NCI-H2196 treated with DMSO at 0.1 percent for 48 hours (cell line): ENCODE results near the gene CFDP1.
"Not testable (repeated sequence)": the region's sequence is repeated elsewhere in the genome, so short reads cannot be mapped to it uniquely, and the experiment has no call there.

Experiments used
- DNase-seq: peaks from one replicate; lab custom pipeline; 2025; ENCODE audit not compliant: unreplicated experiment; lab: John Stamatoyannopoulos, UW

The CFDP1 gene

DNA sequence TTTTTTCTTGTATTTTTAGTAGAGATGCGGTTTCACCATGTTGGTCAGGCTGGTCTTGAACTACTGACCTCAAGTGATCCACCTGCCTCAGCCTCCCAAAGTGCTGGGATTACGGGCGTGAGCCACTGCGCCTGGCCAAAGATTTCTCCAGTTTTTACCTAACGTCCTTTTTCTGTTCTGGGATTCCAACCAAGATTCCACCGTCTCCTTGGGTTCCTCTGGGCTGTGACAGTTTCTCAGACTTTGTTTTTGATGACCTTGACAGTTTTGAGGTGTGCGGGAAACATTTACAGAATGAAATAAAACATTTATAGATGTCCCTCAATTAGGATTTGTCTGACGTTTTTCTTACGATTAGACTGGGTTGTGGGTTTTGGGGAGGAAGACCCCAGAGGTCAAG is 163.9 kb downstream of the CFDP1 start:
- DNase-seq, result not testable (repeated sequence)

DNA sequence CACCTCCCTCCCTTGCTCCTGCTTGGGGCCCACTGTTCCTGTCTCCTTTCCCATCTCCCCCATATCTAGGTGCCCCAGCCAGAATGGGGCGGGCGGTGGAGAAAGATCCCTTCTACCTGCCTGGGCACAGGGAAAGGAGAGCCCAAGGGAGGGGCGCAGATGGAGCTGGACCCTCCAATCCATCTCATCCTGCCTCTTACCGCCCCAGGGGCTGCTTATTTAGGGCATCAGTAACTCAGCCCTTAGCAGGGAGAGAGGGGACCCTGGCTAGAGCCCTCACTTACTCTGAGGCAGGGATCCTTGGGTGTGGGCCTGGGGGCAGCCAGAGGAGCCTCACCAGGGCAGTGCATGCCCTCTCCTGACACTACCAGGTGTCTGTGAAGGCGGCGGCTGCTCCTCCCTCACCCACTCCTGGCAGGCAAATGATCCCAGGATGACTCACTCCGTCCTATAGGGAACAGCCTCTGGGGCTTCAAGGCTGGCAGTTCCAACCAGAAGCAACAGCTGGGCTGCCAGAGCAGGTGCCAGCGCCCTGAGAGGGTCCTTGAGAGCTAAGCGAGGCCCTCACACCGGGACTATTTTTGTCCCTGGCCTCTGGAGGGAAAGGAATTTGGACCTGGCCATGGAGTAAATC is 165.6 kb downstream of the CFDP1 start:
- peak; percentile 50 for DNase-seq

DNA sequence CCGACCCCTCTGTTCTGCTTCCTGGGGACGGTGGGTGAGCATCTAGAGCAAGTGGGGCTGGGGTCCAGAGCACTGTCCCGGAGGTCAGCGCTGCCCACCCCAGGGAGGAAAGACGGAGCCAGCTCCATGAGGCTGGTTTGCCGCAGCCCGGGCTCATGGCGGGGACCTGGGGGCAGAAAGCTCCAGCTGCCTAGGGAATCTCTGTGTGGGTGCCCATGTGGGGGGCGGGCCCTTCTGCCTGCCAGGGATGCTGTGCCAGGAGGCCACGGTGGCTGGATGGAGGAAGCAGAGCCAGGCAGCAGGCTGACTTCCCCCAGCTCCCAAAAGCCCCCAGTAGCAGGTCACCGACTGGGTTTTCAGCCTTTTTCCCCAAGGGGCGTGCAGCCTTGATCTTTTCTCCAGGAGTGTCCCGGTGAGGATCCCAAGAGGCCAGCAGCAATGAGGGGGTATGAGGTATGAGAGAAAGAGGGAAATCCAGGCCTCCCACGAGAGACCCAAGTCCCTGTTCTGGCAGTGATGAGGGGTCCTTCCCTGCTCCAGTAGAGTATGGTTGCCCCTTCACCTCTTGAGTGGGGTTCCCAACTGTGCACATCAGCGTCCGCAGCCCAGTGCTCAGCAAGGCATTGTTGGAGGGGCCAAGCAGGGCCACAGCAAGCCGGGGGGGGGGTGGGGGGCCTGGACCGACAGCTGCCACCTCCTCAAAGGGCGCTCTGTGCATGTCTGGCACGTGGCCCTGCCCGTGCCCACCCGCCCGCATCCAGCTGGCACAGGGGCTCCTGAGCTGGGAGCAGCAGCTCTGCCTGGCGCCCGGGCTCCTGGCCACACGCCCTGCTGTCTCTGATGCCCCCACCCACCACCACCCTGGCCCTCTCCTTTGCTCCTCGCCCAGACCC is 166.3 kb downstream of the CFDP1 start:
- DNase-seq, result no peak

DNA sequence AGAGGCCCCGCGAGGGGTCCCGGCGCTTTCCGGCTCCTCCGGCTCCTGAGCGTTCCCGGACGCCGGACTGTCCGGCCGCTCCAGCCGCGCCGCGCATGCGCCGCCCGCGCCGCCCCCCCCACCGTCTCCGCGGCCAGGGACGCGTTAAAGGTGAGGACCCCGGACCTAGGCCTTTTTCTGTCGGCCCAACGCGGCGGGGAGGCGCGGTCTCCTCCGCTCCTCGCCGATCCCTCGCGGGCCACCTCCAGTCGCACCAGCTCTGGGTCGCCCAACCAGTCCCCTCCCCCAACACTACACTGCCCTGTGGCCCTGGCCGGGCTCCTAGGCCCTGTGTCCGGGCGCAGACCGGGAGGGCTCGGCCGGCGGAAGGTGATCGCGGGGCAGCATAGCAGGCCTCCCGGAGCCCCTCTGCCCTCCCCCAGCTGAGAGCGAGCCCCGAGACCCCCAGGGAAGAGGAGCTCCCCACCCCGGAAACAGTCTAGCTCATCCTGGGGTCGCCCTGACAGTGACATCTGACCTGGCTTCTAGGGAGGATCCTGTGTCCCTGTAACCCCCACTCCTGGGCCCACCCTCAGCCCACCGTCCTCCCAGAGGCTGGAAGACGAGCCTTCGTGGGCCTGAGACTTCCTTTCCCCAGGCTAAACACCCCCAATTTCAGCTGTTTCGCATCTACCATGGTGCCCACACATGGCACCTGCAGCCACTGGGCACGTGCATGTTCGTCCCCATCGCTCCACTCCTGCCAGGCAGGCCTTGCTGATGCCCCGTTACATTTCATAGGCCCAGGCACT is 167.2 kb downstream of the CFDP1 start:
- peak; percentile 15 for DNase-seq

DNA sequence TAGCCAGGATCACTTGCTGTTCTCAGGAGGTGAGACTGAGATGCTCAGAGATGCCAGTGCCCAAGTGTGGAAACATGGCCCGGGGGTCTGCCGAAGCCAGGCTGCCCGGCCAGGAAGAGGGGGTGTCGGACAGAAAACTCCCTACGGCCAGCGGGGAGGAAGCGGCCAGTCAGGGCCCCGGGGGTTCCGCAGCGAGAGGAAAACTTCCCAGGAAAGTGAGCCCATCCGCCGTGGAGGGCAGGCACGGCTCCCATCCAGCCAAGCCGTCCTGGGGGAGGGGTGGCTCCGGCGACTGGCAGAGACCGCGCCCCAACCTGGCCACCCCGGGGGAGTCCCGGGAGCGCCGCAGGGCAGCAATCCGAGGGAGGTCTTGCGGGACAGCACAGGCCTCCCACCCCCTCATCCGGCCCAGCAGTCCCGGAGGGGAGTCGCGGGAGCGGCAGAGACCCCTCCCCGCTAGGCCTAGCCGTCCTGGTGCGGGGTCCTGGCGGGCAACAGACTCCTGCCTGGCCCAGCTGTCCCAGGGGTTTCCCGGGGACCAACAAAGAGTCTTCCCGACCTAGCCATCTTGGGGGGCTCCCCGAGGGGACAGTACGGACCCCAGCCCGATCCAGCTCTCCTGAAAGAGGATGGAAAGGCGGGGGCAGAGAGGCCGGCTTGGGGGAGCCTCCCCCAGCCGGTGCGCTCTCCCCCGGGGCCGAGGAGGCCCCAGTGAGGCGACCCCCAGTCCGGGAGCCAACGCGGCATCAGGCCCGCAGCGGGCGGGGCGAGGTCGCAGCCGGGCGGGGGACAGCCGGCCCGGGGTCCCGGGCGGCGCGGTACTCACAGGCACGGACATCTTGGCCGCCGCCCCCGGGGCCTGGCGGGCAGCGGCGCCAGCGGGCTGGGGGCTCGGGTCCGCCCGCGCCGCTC is 168.0 kb downstream of the CFDP1 start:
- no peak for DNase-seq

DNA sequence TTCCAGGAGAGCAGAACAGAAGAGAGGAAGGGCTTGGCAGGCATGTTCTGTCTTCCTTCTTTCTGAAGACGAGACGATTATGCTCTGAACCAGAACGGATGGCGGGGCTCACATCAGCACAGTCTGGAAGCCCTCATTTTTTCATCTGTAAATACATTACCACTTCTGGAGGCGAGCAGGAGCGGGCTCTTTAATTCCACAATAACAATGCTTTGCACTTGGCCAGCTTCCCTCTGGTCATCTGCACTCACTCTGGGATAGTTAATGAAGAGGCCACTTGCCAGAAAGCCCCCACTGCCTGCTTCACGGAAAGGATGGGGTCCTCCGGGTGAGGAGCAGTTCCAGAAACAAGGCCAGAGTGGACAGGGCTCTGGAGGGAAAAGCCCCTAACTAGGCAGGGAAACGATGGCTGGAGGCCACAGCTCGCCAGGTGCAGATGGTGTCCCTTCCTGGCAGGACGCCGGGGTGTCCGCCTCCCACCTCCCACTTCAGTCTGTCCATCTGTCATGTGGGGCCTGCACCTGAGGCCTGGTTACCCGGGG is 168.8 kb downstream of the CFDP1 start:
- no peak for DNase-seq

DNA sequence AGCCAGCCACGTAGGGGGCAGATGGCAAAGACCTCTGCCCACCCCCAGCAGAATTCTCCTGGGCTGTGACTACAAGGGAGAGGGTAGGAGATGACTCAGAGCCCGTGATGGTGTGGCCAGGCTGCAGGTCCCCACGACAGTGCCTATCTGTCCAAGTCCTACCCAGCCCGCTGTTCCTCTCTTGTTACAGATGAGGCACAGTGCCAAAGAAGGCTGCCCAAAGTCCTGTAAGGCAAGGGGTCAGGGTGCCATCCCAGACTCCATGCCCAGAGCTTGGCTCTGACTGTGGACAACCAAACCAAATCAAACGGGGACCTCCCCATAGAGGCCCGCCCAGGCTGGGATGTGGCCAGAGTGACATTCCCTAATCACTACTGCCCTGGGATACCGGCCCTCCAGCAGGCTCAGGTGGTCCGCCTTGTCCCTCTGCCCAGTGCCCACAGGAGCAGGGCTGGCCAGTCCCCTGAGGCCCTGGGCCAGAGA is 169.3 kb downstream of the CFDP1 start:
- no peak for DNase-seq

DNA sequence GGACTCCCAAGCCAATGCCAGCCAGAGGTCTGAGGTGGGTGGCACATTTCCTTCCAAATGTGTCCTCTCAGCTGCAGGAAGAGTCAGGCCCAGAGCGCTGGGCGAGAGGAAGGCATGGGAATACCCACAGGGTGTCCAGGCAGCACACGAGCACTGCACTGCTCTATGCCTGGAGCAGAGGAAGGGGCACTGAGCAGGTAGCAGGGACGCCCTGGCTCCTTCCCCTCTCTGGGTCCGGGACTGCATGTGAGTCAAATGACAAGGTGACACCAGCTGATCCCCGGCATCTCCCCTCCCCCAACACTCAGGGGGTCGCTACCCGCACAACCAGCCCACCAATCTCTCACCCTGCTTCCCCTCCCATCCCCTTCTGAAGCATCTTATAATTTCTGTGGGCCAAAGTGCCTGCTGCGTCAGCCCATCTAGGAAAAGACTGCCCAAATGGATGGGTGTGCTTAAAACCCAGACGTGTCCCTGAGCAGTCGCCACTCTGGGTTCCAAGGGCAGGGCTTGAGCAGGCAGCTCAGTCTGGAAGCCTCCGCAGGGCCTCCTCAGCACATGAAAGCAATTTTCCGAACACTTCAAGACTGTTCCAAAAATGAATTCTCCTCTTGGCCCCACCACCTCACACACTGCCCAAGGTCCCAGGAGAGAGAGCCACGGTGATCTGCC is 169.9 kb downstream of the CFDP1 start:
- DNase-seq, result no peak

DNA sequence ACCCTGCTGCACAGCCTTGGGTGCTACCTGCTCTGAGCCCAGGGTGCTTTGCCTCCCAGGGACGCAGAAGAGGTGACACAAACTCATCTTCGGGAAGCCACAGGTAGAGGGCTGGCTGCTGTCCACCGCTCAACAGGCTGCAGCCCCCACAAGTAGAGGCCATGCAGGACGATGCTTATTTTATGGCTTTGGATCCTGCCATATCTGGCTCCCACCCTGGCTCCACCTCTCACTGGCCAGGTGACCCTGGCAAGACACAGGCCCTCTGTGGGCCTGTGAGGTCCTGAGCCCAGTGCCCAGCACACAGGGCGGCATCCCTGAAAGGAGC is 170.5 kb downstream of the CFDP1 start:
- DNase-seq, result no peak

DNA sequence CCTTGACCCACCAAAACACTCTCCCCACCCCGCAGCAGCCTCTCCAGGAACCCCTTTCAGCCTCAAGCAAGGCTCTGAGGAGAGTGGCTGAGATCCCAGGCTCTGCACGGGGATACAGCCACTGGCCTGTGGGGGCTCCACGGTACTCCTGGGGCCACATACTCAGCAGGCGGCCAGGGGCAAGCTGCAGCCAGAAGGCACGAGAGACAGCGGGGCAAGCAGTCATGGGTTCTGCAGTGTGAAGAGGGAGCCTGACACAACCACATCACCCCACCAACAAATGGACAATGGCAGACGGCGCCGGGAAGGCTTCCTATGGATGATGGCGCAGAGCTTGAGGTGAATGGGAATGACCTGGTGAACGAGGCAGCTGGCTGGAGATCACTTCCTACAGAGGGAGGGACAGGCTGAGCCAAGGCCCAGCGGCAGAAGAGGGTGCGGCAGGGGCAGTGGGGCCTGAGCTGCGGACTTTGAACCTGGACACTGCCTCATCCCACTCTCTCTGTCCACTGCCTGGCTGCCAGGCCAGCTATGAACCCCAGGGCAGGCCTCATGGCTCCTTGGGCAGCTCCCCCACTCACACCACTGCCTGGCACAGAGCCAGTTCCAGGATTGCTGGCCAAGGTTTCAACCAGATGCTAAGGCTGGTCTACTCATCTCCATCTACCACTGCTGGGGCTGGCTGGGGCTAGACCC is 171.1 kb downstream of the CFDP1 start:
- DNase-seq, result no peak

DNA sequence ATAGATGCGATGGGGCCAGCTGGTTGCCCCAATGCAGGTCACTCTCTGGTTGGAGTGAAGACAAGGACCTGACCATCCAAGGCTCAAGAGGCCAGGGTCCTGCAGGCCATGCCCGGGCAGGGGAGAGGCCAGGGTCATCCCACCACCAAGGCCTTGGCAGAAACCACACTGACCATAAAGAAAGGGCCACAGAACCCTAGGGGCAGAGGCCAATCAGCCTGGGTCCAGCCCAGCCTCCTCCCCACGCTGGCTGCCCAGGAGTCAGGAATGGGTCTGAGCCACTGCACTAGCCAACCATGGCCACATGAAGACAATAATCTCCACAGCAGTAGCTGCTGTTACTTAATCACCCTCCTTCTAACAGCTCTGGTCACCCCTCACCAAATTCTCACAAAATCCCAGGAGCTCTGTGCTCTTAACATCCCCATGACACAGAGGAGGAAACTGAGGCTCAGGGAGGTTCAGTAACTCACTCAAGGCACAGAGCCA is 171.7 kb downstream of the CFDP1 start:
- no peak for DNase-seq

DNA sequence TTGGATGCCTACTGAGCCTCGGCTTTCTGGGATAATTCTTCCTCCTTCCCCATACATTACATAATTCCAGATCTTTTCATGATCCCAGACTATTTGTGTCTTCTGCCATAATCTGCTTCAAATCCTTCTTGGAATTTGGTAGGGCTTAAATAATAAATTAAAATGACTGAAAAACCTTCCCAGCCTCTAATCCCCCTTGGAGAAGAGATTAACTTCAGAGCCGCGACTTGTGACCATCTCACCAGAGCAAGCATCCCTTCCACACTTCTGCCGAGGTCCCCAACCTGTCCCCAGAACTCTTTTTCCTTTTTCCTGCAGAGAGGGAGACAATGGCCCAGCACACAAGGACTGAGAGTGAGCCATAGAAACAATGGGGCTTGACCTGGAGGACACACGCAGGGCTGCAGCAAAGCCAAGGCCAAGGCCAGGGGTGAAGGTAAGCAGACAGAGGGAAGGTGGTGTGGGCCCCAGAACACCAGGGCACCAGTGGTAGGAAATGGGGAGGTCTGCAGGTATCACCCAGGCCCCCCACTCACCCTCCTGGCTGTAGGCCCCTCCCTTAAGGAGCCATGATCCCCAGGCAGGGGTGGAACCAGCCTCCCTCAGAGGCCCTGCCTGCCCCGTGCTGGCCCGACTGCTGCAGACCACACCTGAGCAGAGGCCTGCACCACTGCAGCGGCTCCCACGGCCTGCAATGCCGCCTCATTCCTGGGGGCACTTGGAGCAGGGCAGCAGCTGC is 172.3 kb downstream of the CFDP1 start:
- no peak for DNase-seq

DNA sequence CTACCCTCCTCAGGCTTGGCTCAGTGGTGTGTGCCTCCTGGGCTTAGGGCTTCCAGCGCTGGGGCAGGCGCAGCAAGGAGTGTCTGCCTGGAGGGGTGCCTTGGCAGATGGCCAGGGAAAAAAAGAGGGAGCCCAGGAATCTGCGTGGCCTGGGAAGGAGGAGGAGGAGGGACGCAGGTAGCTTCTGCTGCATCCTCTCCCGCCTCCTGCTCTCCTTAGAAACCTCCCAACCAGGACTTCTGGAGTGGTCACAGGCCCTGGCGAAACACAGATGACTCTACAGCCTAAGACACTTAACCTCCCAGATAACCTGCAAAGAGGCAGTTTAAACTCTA is 174.5 kb downstream of the CFDP1 start:
- DNase-seq, result no peak

DNA sequence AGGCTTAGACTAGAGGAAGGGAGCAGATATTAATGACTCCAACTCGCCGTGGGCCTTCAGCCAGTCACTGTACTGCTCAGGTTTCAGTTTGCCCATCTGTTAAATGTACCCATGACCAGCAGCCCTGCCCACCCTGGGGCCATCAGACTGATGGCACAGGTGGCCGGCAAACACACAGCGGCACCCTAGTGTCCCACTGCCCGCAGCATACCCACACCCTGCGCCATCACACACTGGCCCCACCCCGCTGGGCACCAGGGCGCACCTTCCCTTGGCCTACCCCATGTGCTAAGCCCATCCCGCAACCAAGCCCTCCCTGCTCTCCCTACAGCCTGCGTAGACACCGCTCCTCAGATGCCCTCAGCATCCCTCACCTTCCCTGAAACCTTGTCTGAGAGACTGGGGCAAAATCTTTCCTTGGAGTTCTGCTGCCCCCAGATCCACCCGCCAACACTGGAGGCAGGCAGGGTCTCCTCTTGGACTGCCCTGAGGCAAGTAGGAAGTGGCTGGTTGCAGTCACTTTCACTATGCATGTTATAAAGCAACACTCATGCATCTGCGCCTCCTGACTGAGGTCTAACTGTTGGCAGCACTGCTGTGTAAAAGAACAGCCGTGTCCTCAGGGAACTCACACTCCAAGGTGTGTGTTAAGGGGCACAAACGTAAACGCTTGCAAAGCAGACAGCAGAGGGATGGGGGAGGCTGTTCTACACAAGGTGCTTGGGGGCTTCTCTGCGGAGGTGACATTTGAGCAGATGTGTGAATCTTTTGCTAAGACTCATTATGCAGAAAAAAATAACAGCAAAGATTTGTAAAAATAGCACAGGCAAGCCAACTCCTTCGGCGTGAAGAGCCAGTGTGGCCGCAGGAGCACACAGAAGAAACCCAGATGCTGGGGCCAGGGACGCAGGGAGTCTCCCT is 175.2 kb downstream of the CFDP1 start:
- no peak for DNase-seq

DNA sequence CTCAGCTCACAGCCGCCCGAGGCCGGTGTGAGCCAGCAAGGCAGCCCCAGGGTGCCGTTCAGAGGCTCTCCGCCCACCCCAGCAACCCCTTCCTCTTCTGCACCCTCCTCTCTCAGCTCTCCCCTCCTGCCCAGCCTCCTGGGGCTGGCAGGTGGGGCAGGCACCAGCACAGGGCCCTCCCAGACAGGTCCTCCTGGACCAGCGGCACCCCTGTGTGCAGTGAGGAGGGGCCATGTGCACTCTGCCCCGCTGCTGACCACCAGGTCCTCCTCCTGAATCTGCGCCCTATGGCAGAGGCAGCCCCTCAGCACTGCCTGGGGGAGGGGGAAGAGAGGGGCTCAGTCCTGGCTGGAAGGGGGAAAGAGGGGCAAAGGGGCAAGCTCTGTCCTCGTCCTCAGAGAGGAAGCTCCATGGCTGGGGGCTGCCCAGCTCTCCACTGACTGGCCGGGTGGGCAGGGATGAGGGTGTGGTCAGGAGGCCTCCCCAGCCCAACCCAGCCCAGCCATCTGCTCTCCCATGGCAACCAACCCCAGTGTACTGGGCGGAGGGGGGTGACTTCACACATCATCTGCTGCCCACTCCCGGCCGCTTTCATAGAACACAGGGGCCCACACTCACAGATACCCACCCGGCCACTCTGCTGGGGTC is 176.5 kb downstream of the CFDP1 start:
- no peak for DNase-seq

DNA sequence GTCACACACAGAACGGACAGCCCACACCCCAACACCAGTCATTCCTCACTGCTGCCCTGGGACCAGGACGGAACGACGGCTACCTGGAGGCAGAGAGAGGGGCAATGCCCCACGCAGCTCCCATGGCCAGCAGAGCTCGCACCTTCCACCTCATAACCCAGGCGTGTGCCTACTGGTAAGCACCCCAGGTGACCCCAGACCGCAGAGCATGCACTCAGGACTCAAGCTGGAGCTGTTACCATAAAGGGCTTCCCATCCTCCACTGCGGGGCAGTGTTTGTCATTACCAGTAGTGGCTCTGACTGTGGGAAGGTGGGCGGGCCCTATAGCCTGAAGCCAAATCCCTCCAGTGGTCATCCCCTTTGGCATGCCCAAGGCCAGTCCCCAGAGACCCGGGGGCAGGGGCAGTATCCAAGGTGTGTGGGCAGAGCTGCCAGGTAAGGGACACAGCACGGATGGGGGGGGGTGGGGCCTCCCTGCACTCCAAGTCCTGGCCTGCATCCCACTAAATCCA is 177.2 kb downstream of the CFDP1 start:
- no peak for DNase-seq

DNA sequence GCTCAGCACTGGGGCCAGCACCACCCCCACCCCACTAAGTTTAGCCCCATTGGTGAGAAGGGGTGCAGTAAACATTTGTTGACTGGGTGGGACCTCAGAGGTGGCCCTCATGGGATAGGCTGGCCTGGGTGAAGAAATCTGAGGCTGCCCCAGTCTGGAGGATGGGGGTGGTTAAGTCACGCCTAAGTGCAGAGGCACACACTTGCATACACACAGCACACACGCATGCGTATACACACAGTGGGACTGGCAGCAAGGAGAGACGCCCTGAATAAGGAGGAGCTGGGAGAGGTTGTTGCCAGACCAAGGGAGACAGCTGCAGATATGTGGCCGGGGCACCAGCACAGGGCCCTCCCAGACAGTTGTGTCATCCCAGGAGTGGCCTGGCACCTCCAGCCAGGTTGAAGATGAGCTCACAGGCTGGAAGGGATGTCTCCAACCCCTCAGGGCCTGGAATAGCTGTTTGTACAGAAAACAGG is 178.9 kb downstream of the CFDP1 start:
- no peak for DNase-seq
